Mammary epithelial cell (primary cell): ENCODE results near the gene PABPC1L.

Experiments
- CTCF ChIP-seq, 2 donors: IDR thresholded peaks in 1 of 2; conservative IDR thresholded peaks in 1 of 2; 2 replicates each; pipeline ENCODE4 v1.5.1; 2011 to 2012; ENCODE audit warnings: inconsistent platforms in 2 of 2, low read length in 2 of 2, mild to moderate bottlenecking in 2 of 2, control low read depth in 1 of 2, low read depth in 1 of 2; ENCODE audit not compliant: insufficient read depth in 1 of 2; ENCODE audit errors: extremely low read depth in 1 of 2
- EZH2 ChIP-seq: IDR thresholded peaks from 2 replicates; pipeline ENCODE4 v1.6.1; 2012; ENCODE audit warnings: low read length, inconsistent platforms, borderline replicate concordance

GRCh38 chr20:44945261-44945660, 35.4 kb downstream of the PABPC1L start:
- TF ChIP-seq CTCF (conservative IDR thresholded peaks at IDR 0.05 in 1 of 2, IDR thresholded peaks at IDR 0.05 in 1 of 2; ENCODE audit: extremely low read depth in 1 of 2, insufficient read depth in 1 of 2, low read depth in 1 of 2, low read length in 2 of 2) = no peak
- TF ChIP-seq EZH2 = no peak
